Mesendoderm (in vitro differentiated cells): Measurements from ENCODE around the gene DZANK1.

Source experiments
- DNase-seq: peaks from one replicate; pipeline ENCODE4 v3.0.0; 2013
- H2AK5ac ChIP-seq: 2 replicates; pipeline ENCODE4 v1.6.1; 2013; ENCODE audit warnings: low read length, inconsistent platforms
- H2BK120ac ChIP-seq: 2 replicates; pipeline ENCODE4 v1.6.1; 2013; ENCODE audit warnings: low read depth, mild to moderate bottlenecking, low read length, moderate library complexity, mixed read lengths
- H2BK15ac ChIP-seq: replicated peaks from 2 replicates; pipeline ENCODE4 v1.6.1; 2013; ENCODE audit warnings: low read depth, mild to moderate bottlenecking, moderate library complexity
- H2BK5ac ChIP-seq: 2 replicates; pipeline ENCODE4 v1.6.1; 2013; ENCODE audit warnings: low read length, inconsistent platforms
- H3K18ac ChIP-seq: 2 replicates; pipeline ENCODE4 v1.6.1; 2013; ENCODE audit warnings: mild to moderate bottlenecking, low read length, mixed read lengths
- H3K23ac ChIP-seq: one replicate; pipeline ENCODE4 v1.6.1; 2013; ENCODE audit warnings: low read length
- H3K27ac ChIP-seq: 2 replicates; pipeline ENCODE4 v1.5.1; 2013; ENCODE audit warnings: low read depth, mild to moderate bottlenecking, inconsistent platforms, low read length, moderate library complexity
- H3K27me3 ChIP-seq: 2 replicates; pipeline ENCODE4 v1.6.1; 2013; ENCODE audit warnings: low read length, control low read depth, mild to moderate bottlenecking, inconsistent platforms; ENCODE audit not compliant: insufficient read depth, poor library complexity
- H3K36me3 ChIP-seq: 2 replicates; pipeline ENCODE4 v1.6.1; 2013; ENCODE audit warnings: low read length, inconsistent platforms; ENCODE audit not compliant: control insufficient read depth, insufficient read depth
- H3K4ac ChIP-seq: one replicate; pipeline ENCODE4 v1.6.1; 2013; ENCODE audit warnings: low read depth, mild to moderate bottlenecking, low read length, moderate library complexity
- H3K4me1 ChIP-seq: 2 replicates; pipeline ENCODE4 v1.6.1; 2013; ENCODE audit warnings: low read depth, low read length, inconsistent platforms; ENCODE audit not compliant: control insufficient read depth
- H3K4me2 ChIP-seq: 2 replicates; pipeline ENCODE4 v1.6.1; 2013; ENCODE audit warnings: low read length
- H3K4me3 ChIP-seq: 2 replicates; pipeline ENCODE4 v1.5.1; 2013; ENCODE audit warnings: mild to moderate bottlenecking, low read length
- H3K56ac ChIP-seq: one replicate; pipeline ENCODE4 v1.6.1; 2013; ENCODE audit warnings: low read length
- H3K79me1 ChIP-seq: 2 replicates; pipeline ENCODE4 v1.6.1; 2013; ENCODE audit warnings: low read length, inconsistent platforms
- H3K79me2 ChIP-seq: 2 replicates; pipeline ENCODE4 v1.6.1; 2013; ENCODE audit warnings: mild to moderate bottlenecking, low read length; ENCODE audit not compliant: control insufficient read depth, insufficient read depth
- H3K9ac ChIP-seq: 2 replicates; pipeline ENCODE4 v1.6.1; 2013; ENCODE audit warnings: low read length, inconsistent platforms
- H4K5ac ChIP-seq: one replicate; pipeline ENCODE4 v1.6.1; 2013; ENCODE audit warnings: low read length
- H4K8ac ChIP-seq: one replicate; pipeline ENCODE4 v1.6.1; 2013; ENCODE audit warnings: low read depth, mild to moderate bottlenecking, control low read depth, low read length, moderate library complexity
- WGBS: extraction: QIAGEN DNeasy Blood & Tissue Kit; methylation state at CpG from one replicate; pipeline ENCODE4 v1.1.7; 2013; ENCODE audit warnings: low lambda C conversion rate, missing lambda C conversion rate; ENCODE audit not compliant: insufficient coverage; ENCODE audit errors: extremely low coverage; 5-methylcytosine and 5-hydroxymethylcytosine counted together

Gene DZANK1

GRCh38 chr20:18436847-18437246 is 30.0 kb downstream of the DZANK1 start:
- no peak overlapping the region for H2BK120ac ChIP-seq
- no peak overlapping the region for H4K5ac ChIP-seq
- no peak overlapping the region for H4K8ac ChIP-seq
- no peaks in the 10 kb centered on the region for H3K4me1 ChIP-seq
- H3K27ac ChIP-seq = no peak overlapping the region
- no peak overlapping the region for H3K9ac ChIP-seq
- H3K23ac ChIP-seq = no peak overlapping the region
- no peaks in the 10 kb centered on the region for H3K27me3 ChIP-seq
- H3K4me2 ChIP-seq = no peak overlapping the region
- H2BK5ac ChIP-seq = no peak overlapping the region
- H2BK15ac ChIP-seq = no peak overlapping the region
- H3K79me2 ChIP-seq = no peaks in the 10 kb centered on the region
- no peak overlapping the region for H3K56ac ChIP-seq
- no peaks in the 10 kb centered on the region for H3K36me3 ChIP-seq
- H2AK5ac ChIP-seq = no peak overlapping the region
- no peak for DNase-seq
- no peak overlapping the region for H3K4me3 ChIP-seq
- H3K4ac ChIP-seq = no peak overlapping the region
- H3K79me1 ChIP-seq = no peaks in the 10 kb centered on the region
- no peak overlapping the region for H3K18ac ChIP-seq
- WGBS = no CpG with 5 or more reads among the region's 2 CpGs

DNA sequence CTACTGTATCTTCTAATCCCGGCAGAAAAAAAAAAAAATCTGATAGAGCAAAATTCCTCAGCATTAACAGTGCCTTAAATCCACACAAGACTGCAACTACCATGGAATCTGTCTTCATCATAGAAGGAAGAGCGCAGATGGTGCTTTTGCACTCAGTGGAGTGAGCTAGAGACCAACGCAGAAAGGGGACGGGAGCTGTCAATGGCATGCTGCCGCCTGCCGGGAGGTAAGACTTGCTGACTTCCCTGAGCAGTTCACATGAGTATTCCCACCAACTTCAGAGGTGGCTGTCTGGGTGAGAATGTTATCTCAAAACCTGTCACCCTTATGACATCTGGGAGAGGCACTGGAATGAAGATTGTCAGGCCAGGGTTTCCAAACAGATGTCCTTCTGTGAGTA is 35.6 kb downstream of the DZANK1 start:
- H3K56ac ChIP-seq = no peak overlapping the region
- H3K23ac ChIP-seq = no peak overlapping the region
- no peak overlapping the region for H4K8ac ChIP-seq
- H3K27me3 ChIP-seq = no peaks in the 10 kb centered on the region
- no peaks in the 10 kb centered on the region for H3K4me1 ChIP-seq
- DNase-seq = peak; percentile 69
- H3K79me2 ChIP-seq = no peaks in the 10 kb centered on the region
- no peak overlapping the region for H3K4me3 ChIP-seq
- no peak overlapping the region for H3K18ac ChIP-seq
- no peaks in the 10 kb centered on the region for H3K36me3 ChIP-seq
- H2AK5ac ChIP-seq = no peak overlapping the region
- WGBS = no CpG with 5 or more reads among the region's 6 CpGs
- H3K27ac ChIP-seq = no peak overlapping the region
- no peaks in the 10 kb centered on the region for H3K79me1 ChIP-seq
- no peak overlapping the region for H2BK120ac ChIP-seq
- H2BK15ac ChIP-seq = no peak overlapping the region
- H3K4ac ChIP-seq = no peak overlapping the region
- no peak overlapping the region for H3K9ac ChIP-seq
- no peak overlapping the region for H4K5ac ChIP-seq
- no peak overlapping the region for H3K4me2 ChIP-seq
- no peak overlapping the region for H2BK5ac ChIP-seq

- Histone ChIP-seq H3K9ac (no peak overlapping the region), H3K18ac (no peak overlapping the region), H3K27me3 (no peaks in the 10 kb centered on the region), H2AK5ac (no peak overlapping the region), H4K8ac (no peak overlapping the region), H3K4me1 (no peaks in the 10 kb centered on the region), H2BK120ac (no peak overlapping the region), H3K36me3 (no peaks in the 10 kb centered on the region), H2BK15ac (no peak overlapping the region), H3K4me2 (no peak overlapping the region), H3K56ac (no peak overlapping the region), H3K79me2 (no peaks in the 10 kb centered on the region), H2BK5ac (no peak overlapping the region), H3K27ac (no peak overlapping the region), H3K79me1 (no peaks in the 10 kb centered on the region), H4K5ac (no peak overlapping the region), H3K4me3 (no peak overlapping the region), H3K23ac (no peak overlapping the region), H3K4ac (no peak overlapping the region)
- no peak for DNase-seq
- no CpG with 5 or more reads among the region's 9 CpGs for WGBS
Measured at GRCh38 chr20:18430172-18430826, 36.5 kb downstream of the DZANK1 start.

GRCh38 chr20:18428490-18429173 is 38.2 kb downstream of the DZANK1 start:
- Histone ChIP-seq H3K23ac (no peak overlapping the region), H2BK5ac (no peak overlapping the region), H3K79me1 (no peaks in the 10 kb centered on the region), H3K4me3 (no peak overlapping the region), H3K4me2 (no peak overlapping the region), H3K36me3 (no peaks in the 10 kb centered on the region), H3K18ac (no peak overlapping the region), H3K4ac (no peak overlapping the region), H3K27me3 (no peaks in the 10 kb centered on the region), H3K79me2 (no peaks in the 10 kb centered on the region), H3K56ac (no peak overlapping the region), H3K4me1 (no peaks in the 10 kb centered on the region), H3K9ac (no peak overlapping the region), H4K5ac (no peak overlapping the region), H4K8ac (no peak overlapping the region), H3K27ac (no peak overlapping the region), H2BK120ac (no peak overlapping the region), H2BK15ac (no peak overlapping the region), H2AK5ac (no peak overlapping the region)
- WGBS = no CpG with 5 or more reads among the region's 3 CpGs
- no peak for DNase-seq

- no peak overlapping the region for H3K4me2 ChIP-seq
- no peak overlapping the region for H2BK15ac ChIP-seq
- no peaks in the 10 kb centered on the region for H3K79me1 ChIP-seq
- no peak overlapping the region for H2AK5ac ChIP-seq
- no CpG with 5 or more reads among the region's 2 CpGs for WGBS
- H3K18ac ChIP-seq = no peak overlapping the region
- no peak for DNase-seq
- no peak overlapping the region for H3K56ac ChIP-seq
- H3K4me3 ChIP-seq = no peak overlapping the region
- H3K4ac ChIP-seq = no peak overlapping the region
- no peak overlapping the region for H3K9ac ChIP-seq
- H3K4me1 ChIP-seq = no peaks in the 10 kb centered on the region
- H2BK120ac ChIP-seq = no peak overlapping the region
- no peaks in the 10 kb centered on the region for H3K27me3 ChIP-seq
- no peak overlapping the region for H3K23ac ChIP-seq
- no peak overlapping the region for H2BK5ac ChIP-seq
- no peaks in the 10 kb centered on the region for H3K36me3 ChIP-seq
- H3K79me2 ChIP-seq = no peaks in the 10 kb centered on the region
- H3K27ac ChIP-seq = no peak overlapping the region
- peak overlapping the region; percentile 15 for H4K8ac ChIP-seq
- no peak overlapping the region for H4K5ac ChIP-seq
Measured at GRCh38 chr20:18427214-18427613, 39.6 kb downstream of the DZANK1 start.

- no peaks in the 10 kb centered on the region for H3K36me3 ChIP-seq
- no peak overlapping the region for H3K4me2 ChIP-seq
- no peak overlapping the region for H4K5ac ChIP-seq
- H3K27ac ChIP-seq = no peak overlapping the region
- H3K27me3 ChIP-seq = no peaks in the 10 kb centered on the region
- H2BK15ac ChIP-seq = no peak overlapping the region
- no peak overlapping the region for H3K4ac ChIP-seq
- no peak overlapping the region for H3K56ac ChIP-seq
- H2BK120ac ChIP-seq = no peak overlapping the region
- no peak overlapping the region for H3K9ac ChIP-seq
- H3K79me1 ChIP-seq = no peaks in the 10 kb centered on the region
- DNase-seq = no peak
- no peak overlapping the region for H3K23ac ChIP-seq
- H3K79me2 ChIP-seq = no peaks in the 10 kb centered on the region
- no peak overlapping the region for H2BK5ac ChIP-seq
- no peak overlapping the region for H2AK5ac ChIP-seq
- H3K4me3 ChIP-seq = no peak overlapping the region
- H4K8ac ChIP-seq = no peak overlapping the region
- H3K4me1 ChIP-seq = no peaks in the 10 kb centered on the region
- H3K18ac ChIP-seq = no peak overlapping the region
Measured at GRCh38 chr20:18421608-18422007, 45.2 kb downstream of the DZANK1 start.
